GM12874 (cell line): Measurements from ENCODE around the gene PTPRD.

Source experiments
- CTCF ChIP-seq: IDR thresholded peaks from 2 replicates; pipeline ENCODE4 v1.5.1; 2011; ENCODE audit warnings: low read depth, mild to moderate bottlenecking, control low read depth, low read length, moderate library complexity; ENCODE audit not compliant: insufficient read depth

Gene PTPRD

GRCh38 chr9:8858596-8859161, 1754.1 kb downstream of the PTPRD start:
- TF ChIP-seq CTCF = no peak

GRCh38 chr9:8857926-8858595, 1754.7 kb downstream of the PTPRD start:
- TF ChIP-seq CTCF = no peak

- TF ChIP-seq CTCF = no peak
Observed at GRCh38 chr9:8857068-8857925, 1755.5 kb downstream of the PTPRD start.

- TF ChIP-seq CTCF = no peak
Observed at GRCh38 chr9:8856396-8857067, 1756.3 kb downstream of the PTPRD start.

GRCh38 chr9:8855046-8855445, 1757.8 kb downstream of the PTPRD start:
- TF ChIP-seq CTCF = no peak

GRCh38 chr9:8852301-8852864, 1760.4 kb downstream of the PTPRD start:
- TF ChIP-seq CTCF = no peak

GRCh38 chr9:8850914-8851313, 1761.9 kb downstream of the PTPRD start:
- no peak for TF ChIP-seq CTCF
